IMR-90 (cell line): ENCODE data around the gene KRTAP29-1. TPM values are rescaled to one million over a fixed set of nuclear protein-coding genes. Genes with fewer than 3 reads are reported as not detected.

Experiments used
- ATAC-seq: fragments of 200-7000 bp; cut with Tn5 transposase; 2 replicates; pipeline ENCODE4 v1.9.1; 2020; ENCODE audit warnings: low read depth, mild to moderate bottlenecking, moderate library complexity
- BruUV-seq: library from RNA; stranded (reverse); fragments of 400-500 nt; replicated peaks from 2 replicates; lab custom pipeline; 2021; lab: Mats Ljungman, UMichigan
- CTCF ChIA-PET: fragments of 300-600 bp; formaldehyde crosslinking; extraction: SDS; loops from one replicate; lab custom pipeline; 2021; ENCODE audit warnings: antibody characterized with exemption; lab: Yijun Ruan, JAX
- POLR2A ChIA-PET: fragments of 300-600 bp; sonication (Branson Sonifier 250); formaldehyde crosslinking; loops from one replicate; lab custom pipeline; 2022; ENCODE audit warnings: antibody characterized with exemption; ENCODE audit not compliant: unreplicated experiment; lab: Charles Lee
- DNase-seq: peaks from one replicate; pipeline ENCODE4 v3.0.0; 2013
- H2AFZ ChIP-seq: replicated peaks from 2 replicates; pipeline ENCODE3; 2013; ENCODE audit warnings: low read length, mild to moderate bottlenecking; ENCODE audit not compliant: poor library complexity
- H2AK5ac ChIP-seq: 2 replicates; pipeline ENCODE4 v1.6.1; 2013; ENCODE audit warnings: low read depth, low read length, inconsistent platforms
- H2AK9ac ChIP-seq: replicated peaks from 2 replicates; pipeline ENCODE3; 2013; ENCODE audit warnings: mild to moderate bottlenecking, low read depth, low read length, moderate library complexity; ENCODE audit not compliant: poor library complexity
- H2BK120ac ChIP-seq: 2 replicates; pipeline ENCODE4 v1.6.1; 2013; ENCODE audit warnings: low read depth, low read length, inconsistent platforms
- H2BK15ac ChIP-seq: 3 replicates; pipeline ENCODE4 v1.6.1; 2013; ENCODE audit warnings: low read depth, low read length, inconsistent platforms
- H2BK20ac ChIP-seq: 2 replicates; pipeline ENCODE4 v1.6.1; 2013; ENCODE audit warnings: low read depth, mild to moderate bottlenecking, inconsistent platforms, low read length, moderate library complexity
- H2BK5ac ChIP-seq: 2 replicates; pipeline ENCODE4 v1.6.1; 2013; ENCODE audit warnings: mild to moderate bottlenecking, low read depth, low read length, inconsistent platforms; ENCODE audit not compliant: poor library complexity, severe bottlenecking
- H3K14ac ChIP-seq: replicated peaks from 2 replicates; pipeline ENCODE4 v1.6.1; 2013; ENCODE audit warnings: low read depth, low read length, inconsistent platforms
- H3K18ac ChIP-seq: 2 replicates; pipeline ENCODE4 v1.6.1; 2013; ENCODE audit warnings: low read depth, low read length, control low read depth
- H3K23ac ChIP-seq: 2 replicates; pipeline ENCODE4 v1.6.1; 2013; ENCODE audit warnings: low read depth, low read length, inconsistent platforms
- H3K27ac ChIP-seq: 2 replicates; pipeline ENCODE4 v1.5.1; 2013; ENCODE audit warnings: mild to moderate bottlenecking, control low read depth, low read length; ENCODE audit not compliant: insufficient read depth
- H3K27me3 ChIP-seq: 2 replicates; pipeline ENCODE4 v1.6.1; 2013; ENCODE audit warnings: low read length; ENCODE audit not compliant: control insufficient read depth, insufficient read depth
- H3K36me3 ChIP-seq: 2 replicates; pipeline ENCODE4 v1.6.1; 2013; ENCODE audit warnings: low read length, mixed read lengths; ENCODE audit not compliant: control insufficient read depth, insufficient read depth
- H3K4ac ChIP-seq: 2 replicates; pipeline ENCODE4 v1.6.1; 2013; ENCODE audit warnings: low read depth, low read length, inconsistent platforms
- H3K4me1 ChIP-seq: 2 replicates; pipeline ENCODE4 v1.6.1; 2013; ENCODE audit warnings: low read length, mixed read lengths; ENCODE audit not compliant: control insufficient read depth, insufficient read depth
- H3K4me2 ChIP-seq: 2 replicates; pipeline ENCODE4 v1.6.1; 2013; ENCODE audit warnings: low read depth, mild to moderate bottlenecking, control low read depth, low read length, moderate library complexity
- H3K4me3 ChIP-seq: 2 replicates; pipeline ENCODE4 v1.5.1; 2013; ENCODE audit warnings: low read depth, mild to moderate bottlenecking, control low read depth, low read length, moderate library complexity; ENCODE audit not compliant: insufficient read depth
- H3K56ac ChIP-seq: 2 replicates; pipeline ENCODE4 v1.6.1; 2013; ENCODE audit warnings: low read length, inconsistent platforms; ENCODE audit not compliant: insufficient read depth; ENCODE audit errors: extremely low read depth
- H3K79me1 ChIP-seq, 2 experiments: 2 replicates each; pipeline ENCODE4 v1.6.1; 2013; ENCODE audit warnings: low read length in 2 of 2, inconsistent platforms in 1 of 2, low read depth in 1 of 2
- H3K9ac ChIP-seq: 2 replicates; pipeline ENCODE4 v1.6.1; 2013; ENCODE audit warnings: low read depth, low read length, control low read depth
- H3K9me1 ChIP-seq: 2 replicates; pipeline ENCODE4 v1.6.1; 2013; ENCODE audit warnings: low read length, inconsistent platforms; ENCODE audit not compliant: insufficient read depth
- H3K9me3 ChIP-seq: 2 replicates; pipeline ENCODE4 v1.6.1; 2013; ENCODE audit warnings: low read length; ENCODE audit not compliant: control insufficient read depth, insufficient read depth
- H4K20me1 ChIP-seq: 2 replicates; pipeline ENCODE4 v1.6.1; 2013; ENCODE audit warnings: low read length, inconsistent platforms; ENCODE audit not compliant: insufficient read depth
- H4K5ac ChIP-seq: 2 replicates; pipeline ENCODE4 v1.6.1; 2013; ENCODE audit warnings: mild to moderate bottlenecking, low read depth, low read length, control low read depth
- H4K8ac ChIP-seq, 2 experiments: 2 replicates each; pipeline ENCODE4 v1.6.1; 2013; ENCODE audit warnings: low read depth in 2 of 2, low read length in 2 of 2, control low read depth in 1 of 2, inconsistent platforms in 1 of 2
- H4K91ac ChIP-seq: 2 replicates; pipeline ENCODE4 v1.6.1; 2013; ENCODE audit warnings: low read depth, low read length, inconsistent platforms; ENCODE audit not compliant: insufficient read depth
- MXI1 ChIP-seq: IDR thresholded peaks from 2 replicates; pipeline ENCODE4 v1.6.1; 2012; ENCODE audit warnings: low read depth, mild to moderate bottlenecking, low read length, moderate library complexity, borderline replicate concordance
- WGBS, 2 experiments: methylation state at CpG; one replicate each; pipeline versions ENCODE4 v1.1.5 to v1.1.7; 2013; ENCODE audit warnings: missing lambda C conversion rate in 2 of 2; ENCODE audit not compliant: insufficient read length in 1 of 2; ENCODE audit errors: extremely low coverage in 2 of 2; 5-methylcytosine and 5-hydroxymethylcytosine counted together
- dilution Hi-C: fragments of 300-500 bp; cut with HindIII; formaldehyde crosslinking; loops from one replicate; pipeline ENCODE4 v1.14.3; 2018; ENCODE audit warnings: low sequenced_read_pairs; ENCODE audit not compliant: unreplicated experiment
- in situ Hi-C: fragments of 300-500 bp; cut with MboI; formaldehyde crosslinking; loops from 3 replicates; pipeline ENCODE4 v1.14.3; 2019; ENCODE audit warnings: low sequenced_read_pairs, inconsistent platforms, mixed read lengths
- intact Hi-C: fragments of 100-400 bp; cut with micrococcal nuclease; formaldehyde crosslinking; loops from 2 replicates; pipeline ENCODE4 v1.10.0; 2022
- polyA plus RNA-seq, 3 experiments: library from polyadenylated mRNA; depleted of rRNA; stranded (reverse); fragments of >200 nt; gene quantifications; 2 replicates each; pipeline ENCODE4 v1.2.3, GENCODE V29; 2012; ENCODE audit warnings: low replicate concordance in 1 of 3
- total RNA-seq: library from RNA; depleted of rRNA; stranded (reverse); fragments of >200 nt; gene quantifications from 2 replicates; pipeline ENCODE4 v1.2.3, GENCODE V29; 2012
- TF ChIP-seq, protein P1 (sequence below): fragments of 150-350 bp; IDR thresholded peaks from 2 replicates; pipeline ENCODE4 v1.6.1; 2016; ENCODE audit warnings: low read depth, mild to moderate bottlenecking, low read length, moderate library complexity, borderline replicate concordance
- TF ChIP-seq, protein P2 (sequence below): conservative IDR thresholded peaks from 2 replicates; pipeline ENCODE4 v1.5.1; 2012; ENCODE audit warnings: mild to moderate bottlenecking, low read depth, low read length, improper control_type of control experiment

KRTAP29-1 gene
- total and polyA plus RNA-seq, 2 of the 4 experiments (the other 2 are of a cell fraction) = not detected

DNA sequence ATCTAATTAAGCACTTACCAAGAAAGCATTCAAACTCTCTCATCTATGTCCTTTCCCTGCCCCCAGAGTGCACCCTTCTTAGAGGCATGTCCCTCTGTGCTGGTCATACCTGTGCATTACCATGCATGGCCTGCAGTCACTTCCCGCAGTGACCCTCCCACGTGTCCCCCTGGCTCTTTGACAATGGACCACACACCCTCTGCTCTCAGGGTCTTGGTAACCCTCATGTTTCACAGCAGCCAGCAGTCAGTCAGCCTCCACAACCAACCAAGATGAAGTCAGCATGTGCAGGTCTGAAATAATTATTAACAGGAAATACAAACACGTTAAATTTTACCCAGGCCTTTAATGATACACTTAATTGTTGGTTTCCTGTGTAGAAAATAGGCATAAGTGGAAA is 37.8 kb upstream of the KRTAP29-1 start:
- in situ Hi-C loops (no loop called here), intact Hi-C loops (no loop called here), dilution Hi-C loops (no loop called here)
- 58% methylated on average over 2 of the region's 3 CpGs; no CpG with 5 or more reads in 1 of the 2 experiments for WGBS, 2 experiments
- no peak overlapping the region for H2AFZ ChIP-seq
- peaks cover 7% of the 10 kb centered on the region for H3K9me3 ChIP-seq
- H3K27me3 ChIP-seq = peaks cover 3% of the 10 kb centered on the region
- H3K4me2 ChIP-seq = no peak overlapping the region
- CTCF ChIA-PET = interaction anchor here (1.2 kb wide), 1 partner anchor 11 kb away, joined by 5 read pairs; no protein-coding TSS in a partner anchor
- peak overlapping the region; percentile 11; the same call in 1 of the 2 replicates for H2AK5ac ChIP-seq
- no peak overlapping the region for H4K91ac ChIP-seq
- TF ChIP-seq, protein P1, sequence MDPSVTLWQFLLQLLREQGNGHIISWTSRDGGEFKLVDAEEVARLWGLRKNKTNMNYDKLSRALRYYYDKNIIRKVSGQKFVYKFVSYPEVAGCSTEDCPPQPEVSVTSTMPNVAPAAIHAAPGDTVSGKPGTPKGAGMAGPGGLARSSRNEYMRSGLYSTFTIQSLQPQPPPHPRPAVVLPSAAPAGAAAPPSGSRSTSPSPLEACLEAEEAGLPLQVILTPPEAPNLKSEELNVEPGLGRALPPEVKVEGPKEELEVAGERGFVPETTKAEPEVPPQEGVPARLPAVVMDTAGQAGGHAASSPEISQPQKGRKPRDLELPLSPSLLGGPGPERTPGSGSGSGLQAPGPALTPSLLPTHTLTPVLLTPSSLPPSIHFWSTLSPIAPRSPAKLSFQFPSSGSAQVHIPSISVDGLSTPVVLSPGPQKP = no peak
- TF ChIP-seq, protein P2, sequence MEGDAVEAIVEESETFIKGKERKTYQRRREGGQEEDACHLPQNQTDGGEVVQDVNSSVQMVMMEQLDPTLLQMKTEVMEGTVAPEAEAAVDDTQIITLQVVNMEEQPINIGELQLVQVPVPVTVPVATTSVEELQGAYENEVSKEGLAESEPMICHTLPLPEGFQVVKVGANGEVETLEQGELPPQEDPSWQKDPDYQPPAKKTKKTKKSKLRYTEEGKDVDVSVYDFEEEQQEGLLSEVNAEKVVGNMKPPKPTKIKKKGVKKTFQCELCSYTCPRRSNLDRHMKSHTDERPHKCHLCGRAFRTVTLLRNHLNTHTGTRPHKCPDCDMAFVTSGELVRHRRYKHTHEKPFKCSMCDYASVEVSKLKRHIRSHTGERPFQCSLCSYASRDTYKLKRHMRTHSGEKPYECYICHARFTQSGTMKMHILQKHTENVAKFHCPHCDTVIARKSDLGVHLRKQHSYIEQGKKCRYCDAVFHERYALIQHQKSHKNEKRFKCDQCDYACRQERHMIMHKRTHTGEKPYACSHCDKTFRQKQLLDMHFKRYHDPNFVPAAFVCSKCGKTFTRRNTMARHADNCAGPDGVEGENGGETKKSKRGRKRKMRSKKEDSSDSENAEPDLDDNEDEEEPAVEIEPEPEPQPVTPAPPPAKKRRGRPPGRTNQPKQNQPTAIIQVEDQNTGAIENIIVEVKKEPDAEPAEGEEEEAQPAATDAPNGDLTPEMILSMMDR = no peak
- no peak for TF ChIP-seq MXI1
- H3K56ac ChIP-seq = no peak overlapping the region
- POLR2A ChIA-PET = no interaction called here
- peaks cover 6% of the 10 kb centered on the region for H3K4me1 ChIP-seq
- H2BK15ac ChIP-seq = no peak overlapping the region
- no peak for ATAC-seq
- no peak overlapping the region for H3K4me3 ChIP-seq
- no peak overlapping the region for H3K14ac ChIP-seq
- H3K9me1 ChIP-seq = no peaks in the 10 kb centered on the region
- H3K79me1 ChIP-seq = no peaks in the 10 kb centered on the region
- no peak for DNase-seq
- H4K5ac ChIP-seq = no peak overlapping the region
- no peak overlapping the region for H3K27ac ChIP-seq
- H3K36me3 ChIP-seq = no peaks in the 10 kb centered on the region
- H3K9ac ChIP-seq = no peak overlapping the region
- no peak overlapping the region for H3K4ac ChIP-seq
- H3K23ac ChIP-seq = no peak overlapping the region
- H2AK9ac ChIP-seq = no peak overlapping the region
- no peaks in the 10 kb centered on the region for H4K20me1 ChIP-seq
- no peak overlapping the region for H2BK20ac ChIP-seq
- H3K18ac ChIP-seq = no peak overlapping the region
- no peak overlapping the region for H4K8ac ChIP-seq
- no peak overlapping the region for H2BK5ac ChIP-seq
- no peak overlapping the region for H2BK120ac ChIP-seq
- no TSS peak for BruUV-seq
